ENCODE measurements around the gene TMCO5A. TPM values are rescaled to one million over a fixed set of nuclear protein-coding genes. Genes with fewer than 3 reads are reported as not detected.

TMCO5A gene
- total RNA-seq, 2 experiments from 2014 or later = not detected

GRCh38 chr15:37967788-37968187, 33.3 kb downstream of the TMCO5A start:
- no peak overlapping the region for H3K4me2 ChIP-seq (ENCODE audit: low read length)
- H3K36me3 ChIP-seq (ENCODE audit: insufficient read depth, low read length) = no peaks in the 10 kb centered on the region
- DNase-seq (ENCODE audit: low spot score) = no peak
- H3K9me2 ChIP-seq (ENCODE audit: insufficient read depth, low read length) = no peaks in the 10 kb centered on the region
- no peak overlapping the region for H3K4me3 ChIP-seq (ENCODE audit: low read depth, low read length, poor library complexity, severe bottlenecking)
- H3K4me1 ChIP-seq (ENCODE audit: insufficient read depth, low read length, poor library complexity, severe bottlenecking) = no peaks in the 10 kb centered on the region
- intact Hi-C loops (cut with micrococcal nuclease; ENCODE audit: unreplicated experiment) = no loop called here
- H3K79me2 ChIP-seq (ENCODE audit: insufficient read depth, low read depth, low read length) = no peaks in the 10 kb centered on the region
- no peaks in the 10 kb centered on the region for H4K20me1 ChIP-seq (ENCODE audit: insufficient read depth, low read length)
- CTCF ChIA-PET (ENCODE audit: unreplicated experiment) = no interaction called here
- no peaks in the 10 kb centered on the region for H3K9me3 ChIP-seq (ENCODE audit: low read length)
- POLR2A ChIA-PET = no interaction called here
- no peak overlapping the region for H2AFZ ChIP-seq (ENCODE audit: low read length)
- no peak for TF ChIP-seq CTCF (conservative IDR thresholded peaks at IDR 0.05; ENCODE audit: low read length)
- no peak for TF ChIP-seq EZH2phosphoT487 (IDR thresholded peaks at IDR 0.05; ENCODE audit: borderline replicate concordance, low read depth, low read length)
- no peak overlapping the region for H3K27ac ChIP-seq (ENCODE audit: low read depth, low read length, poor library complexity, severe bottlenecking)
- BruUV-seq (replicated peaks) = no TSS peak

GRCh38 chr15:37973856-37974255, 39.4 kb downstream of the TMCO5A start:
- no peak overlapping the region for H3K4me2 ChIP-seq (ENCODE audit: low read length)
- H3K79me2 ChIP-seq (ENCODE audit: insufficient read depth, low read depth, low read length) = no peaks in the 10 kb centered on the region
- TF ChIP-seq CTCF (conservative IDR thresholded peaks at IDR 0.05; ENCODE audit: low read length) (no peak), EZH2phosphoT487 (IDR thresholded peaks at IDR 0.05; ENCODE audit: borderline replicate concordance, low read depth, low read length) (no peak)
- H3K36me3 ChIP-seq (ENCODE audit: insufficient read depth, low read length) = no peaks in the 10 kb centered on the region
- BruUV-seq (replicated peaks) = no TSS peak
- H3K9me2 ChIP-seq (ENCODE audit: insufficient read depth, low read length) = no peaks in the 10 kb centered on the region
- H2AFZ ChIP-seq (ENCODE audit: low read length) = no peak overlapping the region
- DNase-seq (ENCODE audit: low spot score) = no peak
- H3K4me3 ChIP-seq (ENCODE audit: low read depth, low read length, poor library complexity, severe bottlenecking) = no peak overlapping the region
- no peaks in the 10 kb centered on the region for H3K4me1 ChIP-seq (ENCODE audit: insufficient read depth, low read length, poor library complexity, severe bottlenecking)
- ChIA-PET POLR2A (interaction anchor here (0.7 kb wide), 1 partner anchor 12 kb away, joined by 3 read pairs; no protein-coding TSS in a partner anchor), CTCF (ENCODE audit: unreplicated experiment) (no interaction called here)
- intact Hi-C loops (cut with micrococcal nuclease; ENCODE audit: unreplicated experiment) = no loop called here
- H4K20me1 ChIP-seq (ENCODE audit: insufficient read depth, low read length) = no peaks in the 10 kb centered on the region
- no peak overlapping the region for H3K27ac ChIP-seq (ENCODE audit: low read depth, low read length, poor library complexity, severe bottlenecking)
- no peaks in the 10 kb centered on the region for H3K9me3 ChIP-seq (ENCODE audit: low read length)

GRCh38 chr15:37978231-37978630, 43.8 kb downstream of the TMCO5A start:
- no peak overlapping the region for H3K27ac ChIP-seq (ENCODE audit: low read depth, low read length, poor library complexity, severe bottlenecking)
- no peaks in the 10 kb centered on the region for H3K36me3 ChIP-seq (ENCODE audit: insufficient read depth, low read length)
- TF ChIP-seq EZH2phosphoT487 (IDR thresholded peaks at IDR 0.05; ENCODE audit: borderline replicate concordance, low read depth, low read length) (no peak), CTCF (conservative IDR thresholded peaks at IDR 0.05; ENCODE audit: low read length) (no peak)
- no peaks in the 10 kb centered on the region for H3K9me3 ChIP-seq (ENCODE audit: low read length)
- no TSS peak for BruUV-seq (replicated peaks)
- CTCF ChIA-PET (ENCODE audit: unreplicated experiment) = interaction anchor here (0.5 kb wide), 1 partner anchor 424 kb away, joined by 3 read pairs; no protein-coding TSS in a partner anchor
- intact Hi-C loops (cut with micrococcal nuclease; ENCODE audit: unreplicated experiment) = no loop called here
- POLR2A ChIA-PET = interaction anchor here (0.6 to 1.7 kb wide), 4 partner anchors 14 to 1225 kb away, joined by 3 to 4 read pairs (median 3); no protein-coding TSS in a partner anchor
- H3K9me2 ChIP-seq (ENCODE audit: insufficient read depth, low read length) = no peaks in the 10 kb centered on the region
- no peak overlapping the region for H2AFZ ChIP-seq (ENCODE audit: low read length)
- H3K4me1 ChIP-seq (ENCODE audit: insufficient read depth, low read length, poor library complexity, severe bottlenecking) = no peaks in the 10 kb centered on the region
- DNase-seq (ENCODE audit: low spot score) = no peak
- H4K20me1 ChIP-seq (ENCODE audit: insufficient read depth, low read length) = no peaks in the 10 kb centered on the region
- H3K4me2 ChIP-seq (ENCODE audit: low read length) = no peak overlapping the region
- H3K4me3 ChIP-seq (ENCODE audit: low read depth, low read length, poor library complexity, severe bottlenecking) = no peak overlapping the region
- no peaks in the 10 kb centered on the region for H3K79me2 ChIP-seq (ENCODE audit: insufficient read depth, low read depth, low read length)

Measured in OCI-LY7 (cell line).